Smooth muscle cell (in vitro differentiated cells): ENCODE data around the gene GLDC. TPM values are rescaled to one million over a fixed set of nuclear protein-coding genes. Genes with fewer than 3 reads are reported as not detected.
"Not testable (repeated sequence)": the region's sequence is repeated elsewhere in the genome, so short reads cannot be mapped to it uniquely, and the experiment has no call there.

Experiments
- DNase-seq: peaks from one replicate; lab custom pipeline; 2025; ENCODE audit not compliant: unreplicated experiment; lab: John Stamatoyannopoulos, UW
- H2AFZ ChIP-seq: fragments of 200-600 bp; sonication (generic); 2 replicates; pipeline ENCODE4 v1.6.0; 2016; ENCODE audit warnings: antibody characterized with exemption, low read depth, mild to moderate bottlenecking
- H3F3A ChIP-seq: fragments of 200-600 bp; sonication (generic); 2 replicates; pipeline ENCODE4 v1.6.0; 2017; ENCODE audit warnings: antibody characterized with exemption, low read depth
- H3K27ac ChIP-seq: fragments of 200-600 bp; sonication (generic); 2 replicates; pipeline ENCODE4 v1.5.1; 2016; ENCODE audit warnings: low read depth, mild to moderate bottlenecking
- H3K27me3 ChIP-seq: fragments of 200-600 bp; sonication (generic); 2 replicates; pipeline ENCODE4 v1.6.1; 2016; ENCODE audit warnings: low read depth, mild to moderate bottlenecking
- H3K36me3 ChIP-seq: fragments of 200-600 bp; sonication (generic); 2 replicates; pipeline ENCODE4 v1.5.1; 2016; ENCODE audit warnings: low read depth
- H3K4me1 ChIP-seq: fragments of 200-600 bp; sonication (generic); 2 replicates; pipeline ENCODE4 v1.5.1; 2016; ENCODE audit warnings: low read depth
- H3K4me2 ChIP-seq: fragments of 200-600 bp; sonication (generic); 2 replicates; pipeline ENCODE4 v1.6.0; 2016; ENCODE audit warnings: mild to moderate bottlenecking
- H3K4me3 ChIP-seq: fragments of 200-600 bp; sonication (generic); 2 replicates; pipeline ENCODE4 v1.5.1; 2016; ENCODE audit warnings: mild to moderate bottlenecking
- H3K79me2 ChIP-seq: fragments of 200-600 bp; sonication (generic); 2 replicates; pipeline ENCODE4 v1.6.0; 2016; ENCODE audit warnings: low read depth, mild to moderate bottlenecking
- H3K9ac ChIP-seq: fragments of 200-600 bp; sonication (generic); 2 replicates; pipeline ENCODE4 v1.6.0; 2016; ENCODE audit warnings: low read depth
- H3K9me3 ChIP-seq: fragments of 200-600 bp; sonication (generic); replicated peaks from 2 replicates; pipeline ENCODE4 v1.5.1; 2016; ENCODE audit warnings: low read depth
- H4K20me1 ChIP-seq: fragments of 200-600 bp; sonication (generic); 2 replicates; pipeline ENCODE4 v1.6.0; 2016; ENCODE audit warnings: low read depth
- WGBS: methylation state at CpG from one replicate; pipeline ENCODE4 v1.1.7; 2016; ENCODE audit warnings: low lambda C conversion rate; 5-methylcytosine and 5-hydroxymethylcytosine counted together
- polyA plus RNA-seq: library from polyadenylated mRNA; unstranded; fragments of >200 nt; fragmentation: Nextera tagmentation; extraction: Ambion mirVana; gene quantifications from 2 replicates; pipeline ENCODE4 v1.2.1, GENCODE V29; 2016
- total RNA-seq: library from RNA; depleted of rRNA; stranded (reverse); fragments of >200 nt; gene quantifications from 2 replicates; pipeline ENCODE4 v1.2.3, GENCODE V29; 2014
- TF ChIP-seq, protein P1 (sequence below): fragments of 200-600 bp; sonication (generic); IDR thresholded peaks from 2 replicates; pipeline ENCODE4 v1.5.1; 2017; ENCODE audit warnings: borderline replicate concordance, mild to moderate bottlenecking, antibody characterized with exemption; ENCODE audit not compliant: insufficient read depth, poor library complexity, severe bottlenecking

The GLDC gene
- total RNA-seq (0.13 and 0.40 TPM in 2 replicates), polyA plus RNA-seq (0.45 and 0.72 TPM in 2 replicates)

DNA sequence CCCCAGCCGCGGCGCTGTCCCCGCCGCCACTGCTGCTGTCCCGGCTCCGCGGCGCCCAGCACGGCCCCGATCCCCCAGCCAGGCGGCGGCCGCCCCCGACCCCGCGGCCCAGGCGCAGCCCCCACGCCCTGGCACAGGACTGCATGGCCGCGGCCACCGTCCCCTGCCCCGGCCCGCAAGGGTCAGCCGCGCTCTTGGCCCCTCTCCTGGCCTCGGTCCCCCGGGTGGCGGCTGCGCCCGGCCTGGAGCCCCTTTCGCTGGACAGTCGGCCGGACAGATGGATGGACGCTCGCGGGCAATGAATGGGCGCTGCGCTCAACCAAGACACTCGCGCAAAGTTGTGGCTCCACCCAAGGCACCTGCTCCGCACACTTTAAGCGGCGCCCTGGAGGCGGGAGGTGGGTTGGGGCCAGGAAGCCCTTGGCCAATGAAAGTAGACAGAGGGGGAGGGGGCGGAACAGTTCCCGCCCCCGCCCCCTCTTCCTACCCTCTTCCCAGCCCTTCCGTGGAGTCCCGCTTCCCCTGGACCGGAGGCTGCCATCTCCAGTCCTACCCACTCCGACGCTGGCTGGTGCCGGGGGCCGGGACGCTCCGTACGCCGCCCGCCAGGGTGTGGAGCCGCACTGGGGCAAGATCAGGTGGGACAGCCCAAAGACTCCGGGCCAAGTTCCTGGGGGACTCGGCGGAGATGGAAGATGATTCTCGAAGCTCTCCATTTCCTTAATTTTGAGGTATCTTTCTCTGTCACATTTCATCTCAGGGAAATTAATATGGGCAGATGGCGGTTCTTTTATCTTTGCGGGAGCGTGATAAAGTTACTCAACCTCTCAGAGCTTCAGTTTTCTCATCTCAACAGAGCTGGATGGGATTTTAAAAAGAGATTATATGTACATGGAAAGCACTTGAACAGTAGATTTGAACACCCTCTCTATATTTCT lies at the start of gene GLDC:
GLDC (minus strand) TSS at position 375 of the 938 bp plus-strand sequence; CDS start at position 145, 230 bp downstream.
- H3K4me2 ChIP-seq: peak within 1 kb of the TSS; percentile 82
- H4K20me1 ChIP-seq: no peaks in the 10 kb centered on the region
- no peak within 1 kb of the TSS for H3K9ac ChIP-seq
- H3K9me3 ChIP-seq: no peaks in the 10 kb centered on the region
- no peaks in the 10 kb centered on the region for H3F3A ChIP-seq
- peak within 1 kb of the TSS; percentile 54 for H3K4me3 ChIP-seq
- H3K4me1 ChIP-seq: peaks cover 2% of the 10 kb centered on the region
- under 1% methylated on average over 52 of the region's 68 CpGs for WGBS
- no peak for DNase-seq
- H3K36me3 ChIP-seq: no peaks in the 10 kb centered on the region
- TF ChIP-seq, protein P1, sequence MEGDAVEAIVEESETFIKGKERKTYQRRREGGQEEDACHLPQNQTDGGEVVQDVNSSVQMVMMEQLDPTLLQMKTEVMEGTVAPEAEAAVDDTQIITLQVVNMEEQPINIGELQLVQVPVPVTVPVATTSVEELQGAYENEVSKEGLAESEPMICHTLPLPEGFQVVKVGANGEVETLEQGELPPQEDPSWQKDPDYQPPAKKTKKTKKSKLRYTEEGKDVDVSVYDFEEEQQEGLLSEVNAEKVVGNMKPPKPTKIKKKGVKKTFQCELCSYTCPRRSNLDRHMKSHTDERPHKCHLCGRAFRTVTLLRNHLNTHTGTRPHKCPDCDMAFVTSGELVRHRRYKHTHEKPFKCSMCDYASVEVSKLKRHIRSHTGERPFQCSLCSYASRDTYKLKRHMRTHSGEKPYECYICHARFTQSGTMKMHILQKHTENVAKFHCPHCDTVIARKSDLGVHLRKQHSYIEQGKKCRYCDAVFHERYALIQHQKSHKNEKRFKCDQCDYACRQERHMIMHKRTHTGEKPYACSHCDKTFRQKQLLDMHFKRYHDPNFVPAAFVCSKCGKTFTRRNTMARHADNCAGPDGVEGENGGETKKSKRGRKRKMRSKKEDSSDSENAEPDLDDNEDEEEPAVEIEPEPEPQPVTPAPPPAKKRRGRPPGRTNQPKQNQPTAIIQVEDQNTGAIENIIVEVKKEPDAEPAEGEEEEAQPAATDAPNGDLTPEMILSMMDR: no peak
- no peaks in the 10 kb centered on the region for H3K79me2 ChIP-seq
- peak within 1 kb of the TSS; percentile 8 for H2AFZ ChIP-seq
- H3K27ac ChIP-seq: no peak within 1 kb of the TSS
- H3K27me3 ChIP-seq: peaks cover 53% of the 10 kb centered on the region

- Histone ChIP-seq H3K36me3 (no peaks in the 10 kb centered on the region), H3K4me2 (no peak overlapping the region), H3K27ac (no peak overlapping the region), H2AFZ (no peak overlapping the region), H3K9me3 (no peaks in the 10 kb centered on the region), H3K4me1 (no peaks in the 10 kb centered on the region), H3K79me2 (no peaks in the 10 kb centered on the region), H4K20me1 (no peaks in the 10 kb centered on the region), H3K4me3 (no peak overlapping the region), H3K9ac (no peak overlapping the region), H3F3A (no peaks in the 10 kb centered on the region), H3K27me3 (no peaks in the 10 kb centered on the region)
- TF ChIP-seq, protein P1: no peak
- DNase-seq: no peak
- WGBS: 53% methylated on average over 9 of the region's 9 CpGs
Measured at GRCh38 chr9:6692881-6693361, 47.4 kb upstream of the GLDC start.

- no peaks in the 10 kb centered on the region for H3K79me2 ChIP-seq
- H3K9ac ChIP-seq: no peak overlapping the region
- TF ChIP-seq, protein P1: no peak
- WGBS: 78% methylated on average over 6 of the region's 6 CpGs
- H2AFZ ChIP-seq: no peak overlapping the region
- H3K27me3 ChIP-seq: no peaks in the 10 kb centered on the region
- H3K4me1 ChIP-seq: no peaks in the 10 kb centered on the region
- H3K9me3 ChIP-seq: no peaks in the 10 kb centered on the region
- H4K20me1 ChIP-seq: no peaks in the 10 kb centered on the region
- H3K36me3 ChIP-seq: no peaks in the 10 kb centered on the region
- H3K4me3 ChIP-seq: no peak overlapping the region
- no peak overlapping the region for H3K4me2 ChIP-seq
- H3F3A ChIP-seq: no peaks in the 10 kb centered on the region
- H3K27ac ChIP-seq: no peak overlapping the region
- no peak for DNase-seq
Measured at GRCh38 chr9:6692433-6692832, 46.9 kb upstream of the GLDC start.

DNA sequence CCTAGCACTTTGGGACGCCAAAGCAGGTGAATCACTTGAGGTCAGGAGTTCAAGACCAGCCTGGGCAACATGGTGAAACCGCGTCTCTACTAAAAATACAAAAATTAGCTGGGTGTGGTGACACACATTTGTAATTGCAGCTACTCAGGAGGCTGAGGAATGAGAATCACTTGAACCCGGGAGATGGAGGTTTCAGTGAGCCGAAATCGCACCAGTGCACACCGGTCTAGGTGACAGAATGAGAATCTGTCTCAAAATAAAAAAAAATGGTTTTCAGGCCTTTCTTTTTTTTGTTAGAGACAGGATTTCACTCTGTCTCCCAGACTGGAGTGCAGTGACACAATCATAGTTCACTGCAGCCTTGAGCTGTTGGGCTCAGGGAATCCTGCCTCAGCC lies 45.1 kb upstream of the GLDC start:
- H3K4me3 ChIP-seq, H3K36me3 ChIP-seq, H3K4me1 ChIP-seq, H3K9me3 ChIP-seq, H3K4me2 ChIP-seq, H3K79me2 ChIP-seq, H4K20me1 ChIP-seq, H3K27me3 ChIP-seq, H2AFZ ChIP-seq, DNase-seq, H3K9ac ChIP-seq, H3K27ac ChIP-seq, H3F3A ChIP-seq: not testable (repeated sequence)
- 93% methylated on average over 7 of the region's 7 CpGs for WGBS
